Aorta (tissue), 5 donors: ENCODE measurements around the gene SHB. TPM values are rescaled to one million over a fixed set of nuclear protein-coding genes. Genes with fewer than 3 reads are reported as not detected.

Experiments used
- ATAC-seq: fragments of 200-7000 bp; cut with Tn5 transposase; one replicate; pipeline ENCODE4 v1.9.1; 2022; ENCODE audit warnings: moderate library complexity; ENCODE audit not compliant: low FRiP score
- DNase-seq, 2 donors: peaks; one replicate each; pipeline ENCODE4 v3.0.0-alpha.2; 2020
- H3K27ac ChIP-seq, 2 donors: one replicate each; pipeline ENCODE4 v1.5.1; 2013; ENCODE audit warnings: low read length in 2 of 2, mild to moderate bottlenecking in 2 of 2, moderate library complexity in 2 of 2, control low read depth in 1 of 2, inconsistent platforms in 1 of 2, low read depth in 1 of 2
- H3K27me3 ChIP-seq, 2 donors: one replicate each; pipeline ENCODE4 v1.6.1; 2013; ENCODE audit warnings: control low read depth in 1 of 2, low read length in 1 of 2, mild to moderate bottlenecking in 1 of 2, moderate library complexity in 1 of 2; ENCODE audit not compliant: insufficient read depth in 2 of 2, control insufficient read depth in 1 of 2
- H3K36me3 ChIP-seq, 2 donors: one replicate each; pipeline ENCODE4 v1.6.1; 2013; ENCODE audit warnings: control low read depth in 1 of 2, low read length in 1 of 2, mild to moderate bottlenecking in 1 of 2; ENCODE audit not compliant: insufficient read depth in 2 of 2, control insufficient read depth in 1 of 2
- H3K4me1 ChIP-seq, 2 donors: one replicate each; pipeline ENCODE4 v1.6.1; 2013; ENCODE audit warnings: low read length in 2 of 2, control low read depth in 1 of 2, mild to moderate bottlenecking in 1 of 2, moderate library complexity in 1 of 2; ENCODE audit not compliant: insufficient read depth in 2 of 2, control insufficient read depth in 1 of 2
- H3K4me3 ChIP-seq, 2 donors: one replicate each; pipeline ENCODE4 v1.5.1; 2013; ENCODE audit warnings: low read length in 2 of 2, control low read depth in 1 of 2, mild to moderate bottlenecking in 1 of 2
- H3K9me3 ChIP-seq: one replicate; pipeline ENCODE4 v1.6.1; 2013; ENCODE audit warnings: mild to moderate bottlenecking, low read length; ENCODE audit not compliant: control insufficient read depth
- WGBS, 2 donors: extraction: QIAGEN DNeasy Blood & Tissue Kit; methylation state at CpG; one replicate each; pipeline ENCODE4 v1.1.7; 2013; 5-methylcytosine and 5-hydroxymethylcytosine counted together
- intact Hi-C, 2 donors: fragments of 100-400 bp; cut with DNase I; formaldehyde crosslinking; loops; one replicate each; pipeline versions ENCODE4 v1.14.2 to v1.15.0; 2022
- polyA plus RNA-seq, 2 donors: library from polyadenylated mRNA; stranded (reverse); fragments of 200-250 nt; gene quantifications; one replicate each; pipeline ENCODE4 v1.2.3, GENCODE V29; 2013
- total RNA-seq, 2 donors: library from RNA; stranded (reverse); fragmentation: NEBNext Ultra II Directional; extraction: Animal tissue kit (Norgen Biotek cat#: 25700); gene quantifications; one replicate each; pipeline ENCODE4 v1.2.1, GENCODE V29; 2021
- donor health status: healthy with polysubstance abuse.
- donor health status: Bipolar disorder and iron deficiency.
- donor health status: DM: no; HTN: no; CAD: no.
- donor health status: DM: no; HTN: no; CAD: no.
- donor health status: DM: yes; HTN: yes; CAD: no.

Gene SHB
- total and polyA plus RNA-seq, 4 donors = 3.5 to 29.3 (median 17.2) TPM

- no peak for ATAC-seq
- H3K9me3 ChIP-seq = no peaks in the 10 kb centered on the region
- no peak overlapping the region for H3K4me3 ChIP-seq
- WGBS, 2 donors = 65 to 76% methylated on average over 5 of the region's 5 CpGs
- DNase-seq = no peak
- no peaks in the 10 kb centered on the region for H3K27me3 ChIP-seq
- no peak overlapping the region for H3K27ac ChIP-seq
- intact Hi-C loops = no loop called here
- peaks cover 0 to 2% of the 10 kb centered on the region in 2 donors for H3K36me3 ChIP-seq
- H3K4me1 ChIP-seq = no peaks in the 10 kb centered on the region
Observed at GRCh38 chr9:37870799-37871176, 198.2 kb downstream of the SHB start.

GRCh38 chr9:37870081-37870798 lies 198.8 kb downstream of the SHB start:
- no peaks in the 10 kb centered on the region for H3K27me3 ChIP-seq
- no peak overlapping the region for H3K4me3 ChIP-seq
- H3K27ac ChIP-seq = no peak overlapping the region
- H3K4me1 ChIP-seq = no peaks in the 10 kb centered on the region
- intact Hi-C loops = no loop called here
- 97 to 98% methylated on average over 5 of the region's 5 CpGs for WGBS, 2 donors
- H3K36me3 ChIP-seq = peaks cover 0 to 2% of the 10 kb centered on the region in 2 donors
- ATAC-seq (no peak), DNase-seq (no peak)
- H3K9me3 ChIP-seq = no peaks in the 10 kb centered on the region

Other genes with a start within 250 kb of the SHB start
- 10 to 100 TPM; 23.4 to 24.3 TPM for gene SLC25A51, start 165.1 kb downstream of the SHB start, total RNA-seq
- gene SLC25A51, start 165.1 kb downstream of the SHB start, polyA plus RNA-seq = 1 to 10 TPM; 4.8 to 6.2 TPM